ENCODE results near the gene CENPK. TPM values are rescaled to one million over a fixed set of nuclear protein-coding genes. Genes with fewer than 3 reads are reported as not detected.

The CENPK gene
- total and polyA plus RNA-seq, 2 experiments from 2014 or later = 7.1 to 11.1 TPM

GRCh38 chr5:65480306-65480865 is 82.6 kb downstream of the CENPK start:
- H3K27ac ChIP-seq = peak overlapping the region; percentile 75
- no peaks in the 10 kb centered on the region for H3K36me3 ChIP-seq
- H3K4me1 ChIP-seq (ENCODE audit: low read depth) = peaks cover 15% of the 10 kb centered on the region
- TF ChIP-seq CTCF (IDR thresholded peaks at IDR 0.05; ENCODE audit: low read depth, low read length) = peak; percentile 11
- DNase-seq (ENCODE audit: low read depth in 1 of 2, low spot score in 1 of 2) = peak; percentile 62 to 90
- no peaks in the 10 kb centered on the region for H3K9me3 ChIP-seq (ENCODE audit: low read depth)
- H3K27me3 ChIP-seq = no peaks in the 10 kb centered on the region
- H3K4me3 ChIP-seq = peak overlapping the region; percentile 48

- H3K36me3 ChIP-seq = no peaks in the 10 kb centered on the region
- peak overlapping the region; percentile 48 for H3K4me3 ChIP-seq
- peaks cover 15% of the 10 kb centered on the region for H3K4me1 ChIP-seq (ENCODE audit: low read depth)
- DNase-seq (ENCODE audit: low read depth in 1 of 2, low spot score in 1 of 2) = no peak
- H3K27ac ChIP-seq = no peak overlapping the region
- no peaks in the 10 kb centered on the region for H3K27me3 ChIP-seq
- TF ChIP-seq CTCF (IDR thresholded peaks at IDR 0.05; ENCODE audit: low read depth, low read length) = no peak
- H3K9me3 ChIP-seq (ENCODE audit: low read depth) = no peaks in the 10 kb centered on the region
Measured at GRCh38 chr5:65479527-65479926, 83.4 kb downstream of the CENPK start.

DNA sequence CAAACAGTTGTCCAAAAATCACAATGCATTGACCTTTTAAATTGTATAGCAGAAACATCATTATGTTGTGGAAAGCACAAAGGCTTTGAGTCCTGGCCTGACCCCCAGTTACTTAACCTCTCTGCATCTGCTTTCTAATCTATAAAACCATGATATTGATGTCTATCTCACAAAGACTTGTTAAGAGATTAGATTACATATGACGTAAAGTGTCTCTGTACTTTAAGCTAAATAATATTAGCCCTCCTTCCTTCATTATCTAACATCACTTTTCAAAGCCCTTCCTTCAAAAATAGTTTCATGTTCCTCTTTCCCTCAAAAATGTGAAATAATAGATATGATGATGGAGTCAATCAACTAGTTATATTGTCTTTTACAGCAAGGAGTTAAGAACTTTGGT is 84.6 kb downstream of the CENPK start:
- Histone ChIP-seq H3K36me3 (no peaks in the 10 kb centered on the region), H3K27ac (no peak overlapping the region), H3K27me3 (no peaks in the 10 kb centered on the region), H3K4me3 (no peak overlapping the region), H3K4me1 (ENCODE audit: low read depth) (peaks cover 12% of the 10 kb centered on the region), H3K9me3 (ENCODE audit: low read depth) (no peaks in the 10 kb centered on the region)
- TF ChIP-seq CTCF (IDR thresholded peaks at IDR 0.05; ENCODE audit: low read depth, low read length) = no peak
- DNase-seq (ENCODE audit: low read depth in 1 of 2, low spot score in 1 of 2) = no peak

DNA sequence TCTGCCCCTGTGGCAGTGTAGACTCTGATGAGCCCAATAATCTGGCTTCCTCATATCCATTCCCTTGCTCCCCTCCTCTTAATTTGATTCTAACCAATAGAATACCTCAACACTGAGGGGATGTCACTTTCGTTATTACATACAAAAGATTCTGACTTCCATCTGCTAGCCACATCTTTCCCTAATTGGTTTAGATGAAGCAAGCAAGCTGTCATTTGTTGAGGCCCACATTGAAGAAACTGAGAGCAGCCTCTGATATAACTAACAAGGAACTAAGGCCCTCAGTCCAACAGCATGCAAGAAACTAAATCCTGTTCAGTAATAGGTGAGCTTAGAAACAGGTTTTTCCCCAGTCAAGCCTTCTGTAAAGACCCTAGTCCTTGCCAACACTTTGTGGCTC is 87.1 kb downstream of the CENPK start:
- Histone ChIP-seq H3K4me3 (no peak overlapping the region), H3K27me3 (no peaks in the 10 kb centered on the region), H3K27ac (no peak overlapping the region), H3K4me1 (ENCODE audit: low read depth) (peaks cover 8% of the 10 kb centered on the region), H3K9me3 (ENCODE audit: low read depth) (no peaks in the 10 kb centered on the region), H3K36me3 (no peaks in the 10 kb centered on the region)
- DNase-seq (ENCODE audit: low read depth in 1 of 2, low spot score in 1 of 2) = no peak
- TF ChIP-seq CTCF (IDR thresholded peaks at IDR 0.05; ENCODE audit: low read depth, low read length) = no peak

DNA sequence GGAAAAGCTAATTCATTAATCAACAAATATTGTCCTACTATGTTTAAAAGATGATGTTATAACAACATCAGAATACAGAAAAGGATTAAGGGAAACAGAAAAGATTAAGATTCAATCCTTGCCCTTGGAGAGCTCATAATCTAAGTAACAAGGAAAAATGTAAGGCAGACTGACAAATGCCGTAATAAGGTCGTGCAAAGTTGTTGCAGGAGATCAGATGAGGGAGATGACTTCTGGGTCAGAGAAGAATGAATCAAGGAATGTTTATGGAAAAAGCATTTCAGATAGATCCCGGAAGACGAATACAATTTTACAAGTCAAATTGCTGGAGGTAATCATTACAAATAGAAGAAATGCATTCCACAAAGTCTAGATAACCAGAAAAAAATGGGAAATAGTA is 87.6 kb downstream of the CENPK start:
- H3K27me3 ChIP-seq = no peaks in the 10 kb centered on the region
- no peaks in the 10 kb centered on the region for H3K9me3 ChIP-seq (ENCODE audit: low read depth)
- DNase-seq (ENCODE audit: low read depth in 1 of 2, low spot score in 1 of 2) = no peak
- H3K4me1 ChIP-seq (ENCODE audit: low read depth) = peaks cover 8% of the 10 kb centered on the region
- no peaks in the 10 kb centered on the region for H3K36me3 ChIP-seq
- H3K27ac ChIP-seq = no peak overlapping the region
- no peak for TF ChIP-seq CTCF (IDR thresholded peaks at IDR 0.05; ENCODE audit: low read depth, low read length)
- no peak overlapping the region for H3K4me3 ChIP-seq
